Measurements from ENCODE around the gene FBN1. TPM values are rescaled to one million over a fixed set of nuclear protein-coding genes. Genes with fewer than 3 reads are reported as not detected.

FBN1 gene
- total and polyA plus RNA-seq, 2 donors (not counting 3 experiments of a cell fraction or from before 2014, with no cell fraction given) = 107 to 111 TPM

DNA sequence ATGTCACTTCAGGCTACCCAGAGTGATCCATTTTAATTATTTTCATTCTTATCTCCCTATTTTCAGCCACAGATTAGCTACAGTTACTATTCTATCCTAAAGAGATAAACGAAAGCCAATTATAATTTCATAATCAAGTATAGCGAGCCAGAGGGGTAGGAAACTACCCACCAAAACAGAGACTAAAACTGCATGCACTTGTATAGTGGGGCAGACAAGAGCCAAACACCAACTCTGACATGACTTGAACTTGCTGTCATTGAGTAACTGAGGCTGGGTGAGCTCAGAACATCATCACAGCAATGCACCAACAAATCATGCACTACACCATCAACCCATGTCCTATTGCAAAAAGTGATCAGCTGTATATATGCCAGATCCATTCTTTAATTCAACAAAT lies 64.8 kb downstream of the FBN1 start:
- no TSS peak for BruUV-seq (replicated peaks)
- TF ChIP-seq, protein P1, sequence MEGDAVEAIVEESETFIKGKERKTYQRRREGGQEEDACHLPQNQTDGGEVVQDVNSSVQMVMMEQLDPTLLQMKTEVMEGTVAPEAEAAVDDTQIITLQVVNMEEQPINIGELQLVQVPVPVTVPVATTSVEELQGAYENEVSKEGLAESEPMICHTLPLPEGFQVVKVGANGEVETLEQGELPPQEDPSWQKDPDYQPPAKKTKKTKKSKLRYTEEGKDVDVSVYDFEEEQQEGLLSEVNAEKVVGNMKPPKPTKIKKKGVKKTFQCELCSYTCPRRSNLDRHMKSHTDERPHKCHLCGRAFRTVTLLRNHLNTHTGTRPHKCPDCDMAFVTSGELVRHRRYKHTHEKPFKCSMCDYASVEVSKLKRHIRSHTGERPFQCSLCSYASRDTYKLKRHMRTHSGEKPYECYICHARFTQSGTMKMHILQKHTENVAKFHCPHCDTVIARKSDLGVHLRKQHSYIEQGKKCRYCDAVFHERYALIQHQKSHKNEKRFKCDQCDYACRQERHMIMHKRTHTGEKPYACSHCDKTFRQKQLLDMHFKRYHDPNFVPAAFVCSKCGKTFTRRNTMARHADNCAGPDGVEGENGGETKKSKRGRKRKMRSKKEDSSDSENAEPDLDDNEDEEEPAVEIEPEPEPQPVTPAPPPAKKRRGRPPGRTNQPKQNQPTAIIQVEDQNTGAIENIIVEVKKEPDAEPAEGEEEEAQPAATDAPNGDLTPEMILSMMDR (IDR thresholded peaks at IDR 0.05; ENCODE audit: extremely low read depth in 1 of 2, insufficient read depth in 1 of 2, low read depth in 1 of 2, low read length in 2 of 2) = no peak
- TF ChIP-seq POLR2AphosphoS5 (IDR thresholded peaks at IDR 0.05; ENCODE audit: insufficient read depth, low read depth, low read length) = no peak

DNA sequence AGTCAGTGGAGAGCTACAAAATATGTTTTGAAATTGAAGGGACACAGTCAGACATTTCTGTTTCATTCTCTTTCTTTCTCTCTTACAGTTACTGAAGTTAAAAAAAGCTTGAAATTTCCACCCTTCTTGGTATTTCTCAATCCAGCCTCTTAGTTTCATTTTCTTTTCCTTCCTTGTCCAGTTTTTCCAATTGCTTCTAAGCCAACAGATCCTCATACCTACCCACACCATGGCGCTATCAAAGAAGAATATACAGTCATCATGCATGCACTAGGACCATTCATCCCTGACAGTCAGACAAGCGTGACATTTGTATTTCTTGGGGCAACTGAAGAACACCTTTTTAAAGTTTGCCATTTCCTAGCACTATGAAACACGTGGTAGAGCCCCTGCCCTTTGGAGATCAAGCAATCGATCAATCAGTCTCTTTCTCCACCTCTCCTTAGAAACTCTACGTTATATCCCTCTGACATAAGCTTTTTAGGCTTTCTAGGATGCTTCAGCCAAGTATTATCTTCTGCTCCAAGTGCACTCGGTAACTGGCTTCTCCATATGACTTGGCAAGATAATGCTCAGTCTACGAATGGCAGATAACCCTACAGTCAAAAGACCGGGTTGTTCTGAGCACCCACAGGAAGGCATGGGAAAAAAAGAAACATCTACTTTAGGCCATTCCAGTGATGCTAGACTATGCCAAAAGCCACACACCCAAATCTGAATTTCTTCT lies 65.4 kb downstream of the FBN1 start:
- Histone ChIP-seq H4K20me1 (replicated peaks; ENCODE audit: control insufficient read depth, extremely low read depth, insufficient read depth, low read length) (no peaks in the 10 kb centered on the region), H3K9me3 (replicated peaks; ENCODE audit: control insufficient read depth, insufficient read depth, low read length) (no peaks in the 10 kb centered on the region), H3K4me1 (ENCODE audit: control insufficient read depth, extremely low read depth, insufficient read depth, low read length) (peaks cover 7% of the 10 kb centered on the region), H3K4me2 (ENCODE audit: insufficient read depth, low read length) (peak overlapping the region; percentile 41), H3K27ac (ENCODE audit: insufficient read depth, low read depth, low read length) (no peak overlapping the region), H3K36me3 (ENCODE audit: control insufficient read depth in 2 of 2, extremely low read depth in 1 of 2, insufficient read depth in 2 of 2, low read length in 2 of 2) (no peaks in the 10 kb centered on the region), H3K9ac (replicated peaks; ENCODE audit: extremely low read depth, insufficient read depth, low read length) (no peak overlapping the region), H3K9me1 (replicated peaks; ENCODE audit: control insufficient read depth, extremely low read depth, insufficient read depth, low read length) (no peaks in the 10 kb centered on the region), H3K79me2 (ENCODE audit: control insufficient read depth, insufficient read depth, low read length) (no peaks in the 10 kb centered on the region), H2AFZ (ENCODE audit: low read depth, low read length) (peak overlapping the region; percentile 11), H3K27me3 (ENCODE audit: control insufficient read depth in 2 of 2, insufficient read depth in 2 of 2, low read length in 2 of 2) (no peaks in the 10 kb centered on the region), H3K4me3 (replicated peaks in 1 of 3; ENCODE audit: insufficient read depth in 1 of 3, low read depth in 1 of 3, low read length in 3 of 3) (no peak overlapping the region)
- ChIA-PET CTCF (interaction anchor here (1.0 to 1.6 kb wide), 6 partner anchors 8 to 53 kb away, joined by 3 to 6 read pairs (median 4); no protein-coding TSS in a partner anchor), POLR2A (no interaction called here)
- TF ChIP-seq EZH2 (IDR thresholded peaks at IDR 0.05; ENCODE audit: borderline replicate concordance, low read depth, low read length, severe bottlenecking) (no peak), POLR2A (IDR thresholded peaks at IDR 0.05; ENCODE audit: low read depth, low read length) (no peak), FOS (IDR thresholded peaks at IDR 0.05; ENCODE audit: borderline replicate concordance, insufficient read depth, low read length) (no peak), GATA2 (IDR thresholded peaks at IDR 0.05; ENCODE audit: insufficient read depth, insufficient read length, low read depth, low read length) (no peak), POLR2AphosphoS5 (IDR thresholded peaks at IDR 0.05; ENCODE audit: insufficient read depth, low read depth, low read length) (no peak), MYC (IDR thresholded peaks at IDR 0.05; ENCODE audit: low read depth, low read length) (no peak)
- TF ChIP-seq, protein P1 (IDR thresholded peaks at IDR 0.05; ENCODE audit: extremely low read depth in 1 of 2, insufficient read depth in 1 of 2, low read depth in 1 of 2, low read length in 2 of 2) = no peak
- intact Hi-C loops (cut with micrococcal nuclease) = no loop called here
- no TSS peak for BruUV-seq (replicated peaks)
- peak; percentile 21 for FAIRE-seq
- peak; percentile 29 for DNase-seq (ENCODE audit: low read depth, low spot score)
- dilution Hi-C loops (cut with MboI; ENCODE audit: extremely low pct_ligation_motif_present, low sequenced_read_pairs) = no loop called here

More for the DNA sequence above, 64.8 kb downstream of the FBN1 start:
- intact Hi-C loops (cut with micrococcal nuclease) (no loop called here), dilution Hi-C loops (cut with MboI; ENCODE audit: extremely low pct_ligation_motif_present, low sequenced_read_pairs) (no loop called here)
- Histone ChIP-seq H3K4me1 (ENCODE audit: control insufficient read depth, extremely low read depth, insufficient read depth, low read length) (peaks cover 7% of the 10 kb centered on the region), H3K27ac (ENCODE audit: insufficient read depth, low read depth, low read length) (no peak overlapping the region), H3K36me3 (ENCODE audit: control insufficient read depth in 2 of 2, extremely low read depth in 1 of 2, insufficient read depth in 2 of 2, low read length in 2 of 2) (no peaks in the 10 kb centered on the region), H3K9ac (replicated peaks; ENCODE audit: extremely low read depth, insufficient read depth, low read length) (no peak overlapping the region), H3K9me1 (replicated peaks; ENCODE audit: control insufficient read depth, extremely low read depth, insufficient read depth, low read length) (no peaks in the 10 kb centered on the region), H2AFZ (ENCODE audit: low read depth, low read length) (no peak overlapping the region), H3K4me3 (replicated peaks in 1 of 3; ENCODE audit: insufficient read depth in 1 of 3, low read depth in 1 of 3, low read length in 3 of 3) (no peak overlapping the region), H3K79me2 (ENCODE audit: control insufficient read depth, insufficient read depth, low read length) (no peaks in the 10 kb centered on the region), H3K27me3 (ENCODE audit: control insufficient read depth in 2 of 2, insufficient read depth in 2 of 2, low read length in 2 of 2) (no peaks in the 10 kb centered on the region), H3K4me2 (ENCODE audit: insufficient read depth, low read length) (no peak overlapping the region), H4K20me1 (replicated peaks; ENCODE audit: control insufficient read depth, extremely low read depth, insufficient read depth, low read length) (no peaks in the 10 kb centered on the region), H3K9me3 (replicated peaks; ENCODE audit: control insufficient read depth, insufficient read depth, low read length) (no peaks in the 10 kb centered on the region)
- ChIA-PET CTCF (interaction anchor here (1.0 kb wide), 1 partner anchor 10 kb away, joined by 4 read pairs; no protein-coding TSS in a partner anchor), POLR2A (no interaction called here)
- FAIRE-seq = no peak
- DNase-seq (ENCODE audit: low read depth, low spot score) = no peak

Measured in endothelial cell of umbilical vein (primary cell).